RPMI7951 (cell line): ENCODE data around the gene STKLD1. TPM values are rescaled to one million over a fixed set of nuclear protein-coding genes. Genes with fewer than 3 reads are reported as not detected.
"Not testable (repeated sequence)": the region's sequence is repeated elsewhere in the genome, so short reads cannot be mapped to it uniquely, and the experiment has no call there.

Experiments
- DNase-seq: peaks from one replicate; pipeline ENCODE4 v3.0.0-alpha.2; 2012; ENCODE audit warnings: low read depth
- total RNA-seq: library from RNA; depleted of rRNA; stranded (reverse); fragments of >200 nt; shearing (Covaris generic); gene quantifications from 2 replicates; pipeline ENCODE4 v1.2.3, GENCODE V29; 2014

STKLD1 gene
- total RNA-seq, 1 experiment from 2014 or later, result 1.7 TPM

- DNase-seq, result no peak
Observed at GRCh38 chr9:133384736-133385321, 8.7 kb downstream of the STKLD1 start.

- DNase-seq, result no peak
Observed at GRCh38 chr9:133385452-133385851, 9.3 kb downstream of the STKLD1 start.

- DNase-seq, result no peak
Observed at GRCh38 chr9:133386338-133386737, 10.2 kb downstream of the STKLD1 start.

- DNase-seq, result no peak
Observed at GRCh38 chr9:133387680-133388079, 11.5 kb downstream of the STKLD1 start.

GRCh38 chr9:133389025-133389557 is 12.9 kb downstream of the STKLD1 start:
- DNase-seq, result no peak

- DNase-seq, result no peak
Observed at GRCh38 chr9:133389562-133389961, 13.4 kb downstream of the STKLD1 start.

- no peak for DNase-seq
Observed at GRCh38 chr9:133390713-133391112, 14.5 kb downstream of the STKLD1 start.

- DNase-seq, result not testable (repeated sequence)
Observed at GRCh38 chr9:133391449-133391848, 15.3 kb downstream of the STKLD1 start.

- not testable (repeated sequence) for DNase-seq
Observed at GRCh38 chr9:133392308-133392707, 16.1 kb downstream of the STKLD1 start.

- no peak for DNase-seq
Observed at GRCh38 chr9:133393399-133393798, 17.2 kb downstream of the STKLD1 start.

GRCh38 chr9:133394687-133395271 is 18.6 kb downstream of the STKLD1 start:
- DNase-seq, result no peak

GRCh38 chr9:133396952-133397351 is 20.8 kb downstream of the STKLD1 start:
- DNase-seq, result no peak

GRCh38 chr9:133397370-133397769 is 21.2 kb downstream of the STKLD1 start:
- DNase-seq, result no peak

GRCh38 chr9:133397895-133398294 is 21.7 kb downstream of the STKLD1 start:
- no peak for DNase-seq

GRCh38 chr9:133400292-133400691 is 24.1 kb downstream of the STKLD1 start:
- DNase-seq, result no peak

- DNase-seq, result no peak
Observed at GRCh38 chr9:133401588-133401987, 25.4 kb downstream of the STKLD1 start.

- DNase-seq, result no peak
Observed at GRCh38 chr9:133402689-133403088, 26.5 kb downstream of the STKLD1 start.

GRCh38 chr9:133403766-133404453 is 27.7 kb downstream of the STKLD1 start:
- DNase-seq, result no peak

GRCh38 chr9:133404454-133405002 is 28.4 kb downstream of the STKLD1 start:
- DNase-seq, result no peak

- no peak for DNase-seq
Observed at GRCh38 chr9:133405508-133406438, 29.6 kb downstream of the STKLD1 start.

GRCh38 chr9:133406480-133407307 is 30.5 kb downstream of the STKLD1 start:
- peak; percentile 45 for DNase-seq
